ENCODE results near the gene SASS6.
A peak's percentile ranks its signal among the peaks of the same experiment; 100 is the strongest.

The SASS6 gene

GRCh38 chr1:100036718-100037655 lies 95.7 kb downstream of the SASS6 start:
- H2AFZ ChIP-seq (ENCODE audit: low read length) = peak overlapping the region; percentile 98
- H3K79me2 ChIP-seq (ENCODE audit: insufficient read depth, low read length) = peaks cover 63% of the 10 kb centered on the region
- H3K4me3 ChIP-seq (ENCODE audit: low read length, poor library complexity, severe bottlenecking) = peak overlapping the region; percentile 100

GRCh38 chr1:100035214-100035613 lies 97.5 kb downstream of the SASS6 start:
- Histone ChIP-seq H3K9me3 (ENCODE audit: insufficient read depth, low read depth, low read length) (no peaks in the 10 kb centered on the region), H3K4me1 (ENCODE audit: insufficient read depth, low read length, poor library complexity, severe bottlenecking) (peaks cover 28% of the 10 kb centered on the region), H3K9me2 (replicated peaks; ENCODE audit: low read depth, low read length) (no peaks in the 10 kb centered on the region), H3K4me2 (ENCODE audit: low read depth, low read length, poor library complexity, severe bottlenecking) (peak overlapping the region; percentile 99), H3F3A (ENCODE audit: low read depth) (0 out of 2 replicates have a peak, but pooled peaks cover 4% of the 10 kb centered on the region), H3K27me3 (ENCODE audit: insufficient read depth, low read length, poor library complexity, severe bottlenecking) (no peaks in the 10 kb centered on the region), H2AFZ (ENCODE audit: low read length) (no peak overlapping the region), H4K20me1 (ENCODE audit: insufficient read depth, low read length, poor library complexity, severe bottlenecking) (peaks cover 16% of the 10 kb centered on the region), H3K9ac (ENCODE audit: low read depth, low read length, poor library complexity, severe bottlenecking) (no peak overlapping the region), H3K4me3 (ENCODE audit: low read length, poor library complexity, severe bottlenecking) (peak overlapping the region; percentile 100), H3K79me2 (ENCODE audit: insufficient read depth, low read length) (peaks cover 45% of the 10 kb centered on the region), H3K36me3 (ENCODE audit: insufficient read depth, low read length) (no peaks in the 10 kb centered on the region)
- TF ChIP-seq CTCF (conservative IDR thresholded peaks at IDR 0.05; ENCODE audit: low read length) = no peak
- no peak for TF ChIP-seq EZH2phosphoT487 (IDR thresholded peaks at IDR 0.05; ENCODE audit: borderline replicate concordance)

More at GRCh38 chr1:100036718-100037655, 95.7 kb downstream of the SASS6 start:
- peaks cover 33% of the 10 kb centered on the region for H4K20me1 ChIP-seq (ENCODE audit: insufficient read depth, low read length, poor library complexity, severe bottlenecking)
- no peaks in the 10 kb centered on the region for H3K9me3 ChIP-seq (ENCODE audit: insufficient read depth, low read depth, low read length)
- H3K9ac ChIP-seq (ENCODE audit: low read depth, low read length, poor library complexity, severe bottlenecking) = peak overlapping the region; percentile 97
- TF ChIP-seq EZH2phosphoT487 (IDR thresholded peaks at IDR 0.05; ENCODE audit: borderline replicate concordance) (no peak), CTCF (conservative IDR thresholded peaks at IDR 0.05; ENCODE audit: low read length) (no peak)
- no peaks in the 10 kb centered on the region for H3K27me3 ChIP-seq (ENCODE audit: insufficient read depth, low read length, poor library complexity, severe bottlenecking)
- peak overlapping the region; percentile 99 for H3K4me2 ChIP-seq (ENCODE audit: low read depth, low read length, poor library complexity, severe bottlenecking)
- H3K9me2 ChIP-seq (replicated peaks; ENCODE audit: low read depth, low read length) = no peaks in the 10 kb centered on the region
- no peaks in the 10 kb centered on the region for H3K36me3 ChIP-seq (ENCODE audit: insufficient read depth, low read length)
- H3K4me1 ChIP-seq (ENCODE audit: insufficient read depth, low read length, poor library complexity, severe bottlenecking) = peaks cover 43% of the 10 kb centered on the region
- 0 out of 2 replicates have a peak, but pooled peaks cover 4% of the 10 kb centered on the region for H3F3A ChIP-seq (ENCODE audit: low read depth)

- Histone ChIP-seq H3K9ac (ENCODE audit: low read depth, low read length, poor library complexity, severe bottlenecking) (no peak overlapping the region), H2AFZ (ENCODE audit: low read length) (no peak overlapping the region), H3K9me2 (replicated peaks; ENCODE audit: low read depth, low read length) (no peaks in the 10 kb centered on the region)
Observed at GRCh38 chr1:100034470-100034869, 98.3 kb downstream of the SASS6 start.

More at GRCh38 chr1:100034470-100034869, 98.3 kb downstream of the SASS6 start:
- no peaks in the 10 kb centered on the region for H3K36me3 ChIP-seq (ENCODE audit: insufficient read depth, low read length)
- peak; percentile 80 for TF ChIP-seq CTCF (conservative IDR thresholded peaks at IDR 0.05; ENCODE audit: low read length)
- no peak for TF ChIP-seq EZH2phosphoT487 (IDR thresholded peaks at IDR 0.05; ENCODE audit: borderline replicate concordance)
- H3K27me3 ChIP-seq (ENCODE audit: insufficient read depth, low read length, poor library complexity, severe bottlenecking) = no peaks in the 10 kb centered on the region
- H3F3A ChIP-seq (ENCODE audit: low read depth) = 0 out of 2 replicates have a peak, but pooled peaks cover 4% of the 10 kb centered on the region
- peaks cover 21% of the 10 kb centered on the region for H3K4me1 ChIP-seq (ENCODE audit: insufficient read depth, low read length, poor library complexity, severe bottlenecking)
- H3K79me2 ChIP-seq (ENCODE audit: insufficient read depth, low read length) = peaks cover 38% of the 10 kb centered on the region
- peaks cover 8% of the 10 kb centered on the region for H4K20me1 ChIP-seq (ENCODE audit: insufficient read depth, low read length, poor library complexity, severe bottlenecking)
- no peak overlapping the region for H3K4me2 ChIP-seq (ENCODE audit: low read depth, low read length, poor library complexity, severe bottlenecking)
- no peaks in the 10 kb centered on the region for H3K9me3 ChIP-seq (ENCODE audit: insufficient read depth, low read depth, low read length)
- H3K4me3 ChIP-seq (ENCODE audit: low read length, poor library complexity, severe bottlenecking) = no peak overlapping the region
